CD4-positive, alpha-beta memory T cell (primary cell): ENCODE data around the gene LRP11. TPM values are rescaled to one million over a fixed set of nuclear protein-coding genes. Genes with fewer than 3 reads are reported as not detected.

Experiments used
- CTCF ChIA-PET: fragments of 350-600 bp; sonication (Branson Sonifier 250); formaldehyde crosslinking; loops from one replicate; lab custom pipeline; 2021; ENCODE audit warnings: inconsistent platforms; ENCODE audit not compliant: partially characterized antibody; lab: Charles Lee
- POLR2A ChIA-PET: fragments of 350-600 bp; sonication (Branson Sonifier 250); formaldehyde crosslinking; loops from one replicate; lab custom pipeline; 2021; ENCODE audit not compliant: partially characterized antibody; lab: Charles Lee
- DNase-seq, 5 donors: peaks; one replicate each; pipeline versions ENCODE4 v3.0.0 to v3.0.0-alpha.2; 2020 to 2022; ENCODE audit warnings: mixed read lengths in 1 of 5
- H3K27ac ChIP-seq: one replicate; pipeline ENCODE4 v1.7.0; 2013; ENCODE audit warnings: low read depth, low read length
- H3K27me3 ChIP-seq: 2 replicates; pipeline ENCODE4 v1.7.0; 2013; ENCODE audit warnings: mild to moderate bottlenecking, low read length, moderate library complexity; ENCODE audit not compliant: insufficient read depth
- H3K36me3 ChIP-seq: 2 replicates; pipeline ENCODE4 v1.7.0; 2013; ENCODE audit warnings: mild to moderate bottlenecking, low read length, moderate library complexity; ENCODE audit not compliant: insufficient read depth
- H3K4me1 ChIP-seq: 2 replicates; pipeline ENCODE4 v1.7.0; 2013; ENCODE audit warnings: mild to moderate bottlenecking, low read length, moderate library complexity; ENCODE audit not compliant: insufficient read depth
- H3K4me3 ChIP-seq, 2 donors: one replicate each; pipeline ENCODE4 v1.7.0; 2013; ENCODE audit warnings: low read length in 2 of 2, mild to moderate bottlenecking in 1 of 2
- H3K9me3 ChIP-seq, 2 donors: one replicate each; pipeline ENCODE4 v1.7.0; 2013; ENCODE audit warnings: low read length in 2 of 2, control low read depth in 1 of 2; ENCODE audit not compliant: control insufficient read depth in 1 of 2
- H3K27ac Mint-ChIP-seq, 7 donors: one replicate each; pipeline ENCODE4 v1.8.0; 2020 to 2021; ENCODE audit warnings: mixed read lengths in 7 of 7, mild to moderate bottlenecking in 6 of 7, inconsistent platforms in 3 of 7, moderate library complexity in 3 of 7
- H3K27me3 Mint-ChIP-seq, 2 donors: one replicate each; pipeline ENCODE4 v1.8.0; 2020 to 2021; ENCODE audit warnings: mixed read lengths in 2 of 2
- H3K36me3 Mint-ChIP-seq, 2 donors: one replicate each; pipeline ENCODE4 v1.8.0; 2020 to 2021; ENCODE audit warnings: mixed read lengths in 2 of 2, inconsistent platforms in 1 of 2, mild to moderate bottlenecking in 1 of 2
- H3K4me1 Mint-ChIP-seq, 4 donors: one replicate each; pipeline ENCODE4 v1.8.0; 2020 to 2021; ENCODE audit warnings: mixed read lengths in 4 of 4, mild to moderate bottlenecking in 1 of 4
- H3K4me3 Mint-ChIP-seq, 8 donors: one replicate each; pipeline ENCODE4 v1.8.0; 2020 to 2021; ENCODE audit warnings: mixed read lengths in 8 of 8, mild to moderate bottlenecking in 7 of 8, moderate library complexity in 6 of 8, inconsistent platforms in 3 of 8
- H3K9me3 Mint-ChIP-seq, 8 donors: one replicate each; pipeline ENCODE4 v1.8.0; 2020 to 2021; ENCODE audit warnings: mixed read lengths in 8 of 8, mild to moderate bottlenecking in 5 of 8, inconsistent platforms in 3 of 8, moderate library complexity in 1 of 8
- intact Hi-C: fragments of 100-400 bp; cut with micrococcal nuclease; formaldehyde crosslinking; loops from one replicate; pipeline ENCODE4 v1.15.1; 2023
- polyA plus RNA-seq, 2 donors: library from polyadenylated mRNA; unstranded; fragments of 300-500 nt; fragmentation: Illumina TruSeq; gene quantifications; one replicate each; pipeline ENCODE4 v1.2.3, GENCODE V29; 2021
- total RNA-seq, 2 experiments: library from RNA; stranded (reverse); gene quantifications; one replicate each; pipeline ENCODE4 v1.2.3, GENCODE V29; 2021

The LRP11 gene
- total and polyA plus RNA-seq, 4 experiments from 2014 or later, result 1.2 to 5.6 (median 3.0) TPM

GRCh38 chr6:149901444-149902140 is 37.4 kb upstream of the LRP11 start:
- no peak for DNase-seq
- CTCF ChIA-PET, result no interaction called here
- H3K9me3 Mint-ChIP-seq, result no peaks in the 10 kb centered on the region
- no peaks in the 10 kb centered on the region for H3K36me3 ChIP-seq
- H3K36me3 Mint-ChIP-seq, result no peaks in the 10 kb centered on the region
- POLR2A ChIA-PET, result no interaction called here
- peak overlapping the region in 1 of 8 donors; percentile 63 for H3K4me3 Mint-ChIP-seq
- peaks cover 1 to 2% of the 10 kb centered on the region in 2 donors for H3K27me3 Mint-ChIP-seq
- intact Hi-C loops, result no loop called here
- H3K27ac Mint-ChIP-seq, result no peak overlapping the region
- H3K27ac ChIP-seq, result no peak overlapping the region
- no peaks in the 10 kb centered on the region for H3K27me3 ChIP-seq
- H3K4me1 Mint-ChIP-seq, result peaks cover 5 to 19% (median 10%) of the 10 kb centered on the region in 4 donors
- no peaks in the 10 kb centered on the region for H3K9me3 ChIP-seq
- H3K4me1 ChIP-seq, result peaks cover 12% of the 10 kb centered on the region
- H3K4me3 ChIP-seq, result no peak overlapping the region

GRCh38 chr6:149900620-149901443 is 36.7 kb upstream of the LRP11 start:
- no peak overlapping the region for H3K27ac ChIP-seq
- intact Hi-C loops, result no loop called here
- Mint-ChIP-seq H3K27me3 (peaks cover 1 to 2% of the 10 kb centered on the region in 2 donors), H3K36me3 (no peaks in the 10 kb centered on the region), H3K4me3 (peak overlapping the region in 1 of 8 donors; percentile 63), H3K4me1 (peaks cover 12 to 27% (median 16%) of the 10 kb centered on the region in 4 donors), H3K9me3 (no peaks in the 10 kb centered on the region), H3K27ac (no peak overlapping the region)
- ChIA-PET POLR2A (no interaction called here), CTCF (no interaction called here)
- no peaks in the 10 kb centered on the region for H3K36me3 ChIP-seq
- no peaks in the 10 kb centered on the region for H3K27me3 ChIP-seq
- no peak overlapping the region for H3K4me3 ChIP-seq
- no peaks in the 10 kb centered on the region for H3K9me3 ChIP-seq
- no peak for DNase-seq
- H3K4me1 ChIP-seq, result peaks cover 20% of the 10 kb centered on the region

- H3K4me1 ChIP-seq, result peaks cover 27% of the 10 kb centered on the region
- H3K4me3 ChIP-seq, result no peak overlapping the region
- no peak overlapping the region for H3K27ac ChIP-seq
- ChIA-PET POLR2A (no interaction called here), CTCF (no interaction called here)
- H3K9me3 ChIP-seq, result no peaks in the 10 kb centered on the region
- no peaks in the 10 kb centered on the region for H3K36me3 ChIP-seq
- no peaks in the 10 kb centered on the region for H3K27me3 ChIP-seq
- intact Hi-C loops, result no loop called here
- Mint-ChIP-seq H3K27me3 (peaks cover 1 to 2% of the 10 kb centered on the region in 2 donors), H3K4me3 (no peak overlapping the region), H3K9me3 (no peaks in the 10 kb centered on the region), H3K4me1 (peaks cover 14 to 31% (median 20%) of the 10 kb centered on the region in 4 donors), H3K27ac (no peak overlapping the region), H3K36me3 (no peaks in the 10 kb centered on the region)
- DNase-seq, result no peak
Measured at GRCh38 chr6:149899926-149900619, 35.9 kb upstream of the LRP11 start.

- Mint-ChIP-seq H3K4me3 (no peak overlapping the region), H3K36me3 (no peaks in the 10 kb centered on the region), H3K27me3 (peaks cover 2 to 3% of the 10 kb centered on the region in 2 donors), H3K27ac (no peak overlapping the region), H3K4me1 (peaks cover 14 to 31% (median 20%) of the 10 kb centered on the region in 4 donors), H3K9me3 (no peaks in the 10 kb centered on the region)
- ChIA-PET CTCF (no interaction called here), POLR2A (no interaction called here)
- no peaks in the 10 kb centered on the region for H3K36me3 ChIP-seq
- no peak for DNase-seq
- H3K4me3 ChIP-seq, result no peak overlapping the region
- intact Hi-C loops, result no loop called here
- H3K27ac ChIP-seq, result no peak overlapping the region
- H3K27me3 ChIP-seq, result no peaks in the 10 kb centered on the region
- H3K9me3 ChIP-seq, result no peaks in the 10 kb centered on the region
- peaks cover 28% of the 10 kb centered on the region for H3K4me1 ChIP-seq
Measured at GRCh38 chr6:149899486-149899885, 35.3 kb upstream of the LRP11 start.

GRCh38 chr6:149898966-149899365 is 34.8 kb upstream of the LRP11 start:
- H3K27me3 ChIP-seq, result no peaks in the 10 kb centered on the region

GRCh38 chr6:149897855-149898744 is 33.9 kb upstream of the LRP11 start, which contains the start of gene RAET1E:
Gene RAET1E (minus strand): TSS chr6:149898113. CDS start chr6:149890901, 7,212 bp downstream.
- CTCF ChIA-PET, result no interaction called here
- H3K27ac Mint-ChIP-seq, result peak within 1 kb of the TSS in 2 of 7 donors; percentile 67 to 72
- H3K4me1 Mint-ChIP-seq, result peaks cover 14 to 31% (median 20%) of the 10 kb centered on the region in 4 donors
- Histone ChIP-seq H3K4me1 (peaks cover 28% of the 10 kb centered on the region), H3K4me3 (no peak within 1 kb of the TSS), H3K27me3 (no peaks in the 10 kb centered on the region), H3K36me3 (no peaks in the 10 kb centered on the region), H3K27ac (no peak within 1 kb of the TSS), H3K9me3 (no peaks in the 10 kb centered on the region)
- POLR2A ChIA-PET, result no interaction called here
- peak within 1 kb of the TSS in 7 of 8 donors; percentile 14 to 69 (median 58) for H3K4me3 Mint-ChIP-seq
- peaks cover 0 to 5% of the 10 kb centered on the region in 2 donors for H3K27me3 Mint-ChIP-seq
- no peaks in the 10 kb centered on the region for H3K9me3 Mint-ChIP-seq
- no peak for DNase-seq
- H3K36me3 Mint-ChIP-seq, result no peaks in the 10 kb centered on the region
- intact Hi-C loops, result no loop called here

More at GRCh38 chr6:149898966-149899365, 34.8 kb upstream of the LRP11 start:
- intact Hi-C loops, result no loop called here
- no peaks in the 10 kb centered on the region for H3K36me3 Mint-ChIP-seq
- Histone ChIP-seq H3K9me3 (no peaks in the 10 kb centered on the region), H3K4me3 (no peak overlapping the region), H3K27ac (no peak overlapping the region), H3K4me1 (peaks cover 28% of the 10 kb centered on the region), H3K36me3 (no peaks in the 10 kb centered on the region)
- peaks cover 2 to 5% of the 10 kb centered on the region in 2 donors for H3K27me3 Mint-ChIP-seq
- H3K9me3 Mint-ChIP-seq, result no peaks in the 10 kb centered on the region
- CTCF ChIA-PET, result no interaction called here
- no peak overlapping the region for H3K4me3 Mint-ChIP-seq
- no peak overlapping the region for H3K27ac Mint-ChIP-seq
- H3K4me1 Mint-ChIP-seq, result peaks cover 14 to 31% (median 20%) of the 10 kb centered on the region in 4 donors
- no peak for DNase-seq
- POLR2A ChIA-PET, result no interaction called here
